Kidney glomerular epithelial cell (primary cell): ENCODE measurements around the gene C11orf71.
A peak's percentile ranks its signal among the peaks of the same experiment; 100 is the strongest.

Source experiments
- DNase-seq: peaks from one replicate; lab custom pipeline; 2025; lab: John Stamatoyannopoulos, UW

The C11orf71 gene, protein sequence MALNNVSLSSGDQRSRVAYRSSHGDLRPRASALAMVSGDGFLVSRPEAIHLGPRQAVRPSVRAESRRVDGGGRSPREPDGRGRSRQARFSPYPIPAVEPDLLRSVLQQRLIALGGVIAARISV

DNA sequence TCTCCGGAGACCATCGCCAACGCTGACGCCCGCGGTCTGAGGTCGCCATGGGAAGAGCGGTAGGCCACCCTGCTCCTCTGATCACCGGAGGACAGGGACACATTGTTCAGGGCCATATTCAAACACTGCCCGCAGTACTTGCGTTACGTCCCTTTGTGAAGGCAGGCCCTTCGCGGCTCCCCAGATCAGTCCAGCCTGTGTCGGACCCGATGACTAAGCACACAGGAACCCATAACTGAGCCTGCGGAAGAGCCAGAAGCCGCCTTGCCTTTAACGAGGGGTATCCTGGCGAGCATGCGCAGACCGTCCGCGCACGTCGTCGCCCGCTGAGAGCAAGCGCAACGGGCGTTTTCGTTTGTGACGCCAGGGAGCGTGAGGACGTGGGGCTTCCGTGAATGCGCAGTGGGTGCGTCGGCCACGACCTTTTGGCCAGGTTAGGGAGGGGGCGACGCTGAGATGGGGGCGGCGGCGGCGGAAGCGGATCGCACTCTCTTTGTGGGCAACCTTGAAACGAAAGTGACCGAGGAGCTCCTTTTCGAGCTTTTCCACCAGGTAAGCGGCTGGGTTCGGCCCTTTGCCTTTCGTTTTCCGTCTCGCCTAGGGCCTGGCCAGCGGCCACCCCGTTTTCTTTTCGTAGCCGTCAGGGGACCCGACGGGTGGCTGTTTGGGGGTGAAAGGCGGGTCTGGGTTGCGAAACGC, at the start of gene C11orf71, which contains the start of gene RBM7:
Gene C11orf71, minus strand, starts transcription at position 296 of the 699 bp plus-strand sequence. Its CDS starts 180 bp downstream, at position 116.
Gene RBM7, plus strand, starts transcription at position 451 of the 699 bp plus-strand sequence. Its CDS starts 6 bp downstream, at position 457.
- DNase-seq: peak; percentile 95

DNA sequence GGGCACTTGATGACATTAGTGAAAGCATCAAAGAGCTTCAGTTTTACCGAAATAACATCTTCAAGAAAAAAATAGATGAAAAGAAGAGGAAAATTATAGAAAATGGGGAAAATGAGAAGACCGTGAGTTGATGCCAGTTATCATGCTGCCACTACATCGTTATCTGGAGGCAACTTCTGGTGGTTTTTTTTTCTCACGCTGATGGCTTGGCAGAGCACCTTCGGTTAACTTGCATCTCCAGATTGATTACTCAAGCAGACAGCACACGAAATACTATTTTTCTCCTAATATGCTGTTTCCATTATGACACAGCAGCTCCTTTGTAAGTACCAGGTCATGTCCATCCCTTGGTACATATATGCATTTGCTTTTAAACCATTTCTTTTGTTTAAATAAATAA, 49.5 kb upstream of the C11orf71 start:
- no peak for DNase-seq

DNA sequence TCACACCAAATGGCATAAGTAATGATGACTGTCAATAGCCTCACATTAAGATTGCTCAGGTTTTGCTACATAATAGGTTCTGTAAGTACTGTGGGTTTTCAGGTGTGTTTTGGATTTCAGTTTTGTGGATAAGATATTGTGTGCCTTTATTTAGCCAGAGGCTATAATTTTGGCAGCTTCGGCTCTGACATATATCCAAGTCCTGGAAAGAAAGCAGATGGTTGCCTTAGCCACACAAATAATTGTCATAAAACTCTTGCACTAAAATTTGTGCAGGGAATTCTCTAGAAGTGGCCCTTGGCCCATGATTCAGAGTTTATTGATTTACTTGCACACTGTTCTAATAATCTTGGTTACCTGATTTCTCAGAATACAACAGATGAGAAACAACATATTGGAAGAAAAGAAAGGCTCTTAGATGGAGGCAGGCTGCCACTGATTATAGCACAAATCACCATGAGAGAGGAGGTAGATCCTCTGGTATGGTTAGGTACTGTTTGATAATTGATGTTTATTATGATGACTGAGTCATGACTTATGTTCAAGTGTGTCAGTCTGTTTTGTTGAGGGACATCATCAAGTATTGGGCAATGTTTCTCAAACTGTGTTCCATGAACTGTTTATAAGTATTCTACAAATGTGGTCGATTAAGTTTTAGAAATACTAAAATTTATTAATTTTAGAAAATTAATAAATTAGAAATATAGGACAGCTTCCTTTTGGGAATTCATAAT, 48.6 kb upstream of the C11orf71 start:
- no peak for DNase-seq

DNA sequence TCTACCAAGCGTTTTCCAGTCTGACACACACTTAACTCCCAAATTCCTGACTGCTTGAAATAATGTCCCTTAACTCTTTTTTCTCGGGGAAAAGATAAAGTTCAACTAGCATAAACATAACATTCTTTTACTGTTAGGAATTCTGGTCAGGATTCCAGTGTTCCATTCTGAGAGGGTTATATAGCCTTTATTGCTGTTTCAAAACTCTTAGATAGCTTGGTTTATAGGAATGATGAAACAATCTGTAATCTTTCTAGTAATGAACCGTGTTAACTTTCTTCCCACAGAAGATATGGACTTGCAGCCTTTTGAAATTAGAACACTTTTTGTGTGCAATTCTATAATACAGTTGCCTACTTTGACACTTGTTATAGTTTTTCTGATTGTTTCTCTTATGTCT, 47.6 kb upstream of the C11orf71 start:
- DNase-seq: no peak

DNA sequence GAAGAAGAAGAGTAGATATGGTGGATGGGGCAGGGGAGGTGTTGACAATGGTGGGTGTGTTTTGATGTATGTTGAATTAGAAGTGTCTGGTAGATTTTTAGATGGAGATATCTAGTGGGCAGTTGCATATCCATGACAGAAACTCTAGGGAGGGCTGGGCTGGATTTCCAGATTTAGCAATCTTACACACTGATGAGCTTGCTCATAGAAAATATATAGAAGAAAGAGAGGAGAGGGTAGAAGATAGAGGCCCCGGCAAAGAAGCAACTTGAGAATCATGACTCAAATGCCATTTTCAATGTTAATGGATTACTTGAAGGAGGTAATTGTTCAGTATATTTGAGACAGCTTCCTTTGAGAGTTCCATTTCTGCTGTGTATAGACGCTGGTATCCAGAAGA, 47.1 kb upstream of the C11orf71 start:
- no peak for DNase-seq

DNA sequence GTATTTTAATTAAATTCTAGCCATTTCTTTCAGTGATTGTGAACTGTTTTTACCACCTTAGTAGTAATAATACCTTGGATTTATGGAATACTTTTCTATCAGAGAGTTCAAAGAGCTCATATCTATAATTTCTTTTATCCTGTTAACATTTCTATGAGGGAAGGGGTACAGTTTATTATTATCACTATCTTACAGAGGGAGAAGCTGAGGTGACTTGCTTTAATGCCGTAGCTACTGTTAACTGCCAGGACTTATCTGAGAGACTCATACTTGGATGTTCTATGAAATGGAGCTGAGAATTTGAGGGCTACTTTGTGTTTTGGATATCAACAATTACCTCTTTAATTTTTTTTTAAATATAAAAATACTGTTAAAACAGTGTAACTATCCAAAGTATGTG, 42.2 kb upstream of the C11orf71 start:
- DNase-seq: no peak

DNA sequence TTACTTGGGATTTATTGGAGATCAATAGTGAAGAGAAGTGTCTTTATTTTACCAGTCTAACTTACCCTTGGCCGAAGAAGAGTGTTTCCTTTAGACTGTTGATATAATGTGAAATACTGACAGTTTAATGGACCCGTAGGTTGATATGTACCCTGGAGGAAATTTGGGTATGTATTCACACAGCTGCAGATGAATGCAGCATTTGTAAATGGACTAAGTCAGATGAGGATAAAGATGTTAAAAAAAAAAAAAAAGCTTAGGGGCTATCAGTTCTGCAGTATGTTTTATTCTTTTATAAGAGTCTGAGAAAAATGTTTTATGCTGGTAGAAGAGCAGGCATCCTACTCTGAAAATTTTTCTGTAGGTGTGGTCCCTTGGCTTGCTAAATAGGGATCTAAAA, 41.6 kb upstream of the C11orf71 start:
- DNase-seq: no peak

DNA sequence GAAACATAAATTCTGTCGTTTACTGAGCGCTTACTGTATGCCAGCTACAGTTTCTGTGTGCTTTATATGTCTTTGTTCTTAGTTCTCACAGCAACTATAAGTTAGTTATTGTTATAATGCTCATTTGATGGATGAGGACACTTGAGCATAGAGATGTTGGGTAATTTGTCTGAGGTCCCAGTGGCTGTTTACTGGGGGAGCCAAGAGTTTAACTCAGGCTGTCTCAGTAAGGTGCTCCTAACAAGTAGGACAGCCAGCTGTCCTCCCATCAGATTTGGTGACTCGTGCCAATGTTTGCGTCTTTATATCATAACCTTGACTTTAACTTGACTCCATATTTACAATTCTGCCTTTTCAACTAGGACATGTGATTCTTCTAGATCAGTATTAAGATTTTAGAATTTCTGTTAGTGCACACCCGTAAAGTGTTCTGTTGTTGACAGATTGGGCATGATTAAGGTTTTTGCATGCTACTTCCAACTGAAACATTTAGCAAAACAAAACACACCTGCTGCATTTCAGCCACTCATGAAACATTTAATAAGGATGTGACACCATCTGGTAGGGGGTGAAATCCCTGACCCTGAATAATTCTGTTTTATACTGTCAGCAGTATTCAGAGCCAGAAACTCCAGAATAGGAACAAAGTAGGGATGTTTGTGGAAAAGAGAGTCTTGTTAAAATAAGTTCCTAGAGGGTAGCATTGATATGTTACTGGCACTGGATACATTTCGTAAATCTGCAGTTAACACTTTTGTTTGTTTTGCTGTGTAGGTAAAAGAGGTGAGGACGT, 40.9 kb upstream of the C11orf71 start:
- no peak for DNase-seq

DNA sequence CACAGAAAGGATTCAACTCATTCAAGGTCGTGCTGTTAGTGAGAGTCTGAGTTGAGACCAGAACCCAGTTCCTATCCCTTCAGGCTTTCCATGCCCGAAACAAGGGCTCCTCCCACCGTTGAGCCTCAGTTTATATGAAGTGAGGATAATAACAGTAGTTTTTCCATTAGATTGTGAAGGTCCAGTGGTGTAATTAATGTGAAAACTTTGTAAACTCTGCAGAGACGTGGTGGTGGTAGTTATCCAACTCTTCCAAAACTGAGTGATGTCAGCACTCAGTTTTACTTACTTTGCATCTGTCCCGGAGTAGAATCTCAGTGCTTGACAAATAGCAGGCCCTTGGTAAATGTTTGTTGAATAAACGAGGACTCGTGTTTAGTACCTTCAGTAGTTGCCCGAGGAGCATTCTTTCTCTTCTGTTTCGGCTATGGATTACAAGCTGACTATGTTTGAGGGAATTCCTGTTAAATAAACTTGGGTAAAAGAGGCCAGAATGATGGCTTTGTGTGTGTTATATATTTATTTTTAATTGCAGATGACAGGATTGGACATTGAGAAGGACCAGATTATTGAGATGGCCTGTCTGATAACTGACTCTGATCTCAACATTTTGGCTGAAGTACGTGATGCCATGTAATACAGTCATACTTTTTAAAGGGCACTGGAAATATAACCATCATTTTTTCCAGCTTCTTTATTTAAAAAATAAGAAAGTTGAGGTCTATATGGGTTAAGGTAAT, 40.0 kb upstream of the C11orf71 start:
- peak; percentile 44 for DNase-seq

DNA sequence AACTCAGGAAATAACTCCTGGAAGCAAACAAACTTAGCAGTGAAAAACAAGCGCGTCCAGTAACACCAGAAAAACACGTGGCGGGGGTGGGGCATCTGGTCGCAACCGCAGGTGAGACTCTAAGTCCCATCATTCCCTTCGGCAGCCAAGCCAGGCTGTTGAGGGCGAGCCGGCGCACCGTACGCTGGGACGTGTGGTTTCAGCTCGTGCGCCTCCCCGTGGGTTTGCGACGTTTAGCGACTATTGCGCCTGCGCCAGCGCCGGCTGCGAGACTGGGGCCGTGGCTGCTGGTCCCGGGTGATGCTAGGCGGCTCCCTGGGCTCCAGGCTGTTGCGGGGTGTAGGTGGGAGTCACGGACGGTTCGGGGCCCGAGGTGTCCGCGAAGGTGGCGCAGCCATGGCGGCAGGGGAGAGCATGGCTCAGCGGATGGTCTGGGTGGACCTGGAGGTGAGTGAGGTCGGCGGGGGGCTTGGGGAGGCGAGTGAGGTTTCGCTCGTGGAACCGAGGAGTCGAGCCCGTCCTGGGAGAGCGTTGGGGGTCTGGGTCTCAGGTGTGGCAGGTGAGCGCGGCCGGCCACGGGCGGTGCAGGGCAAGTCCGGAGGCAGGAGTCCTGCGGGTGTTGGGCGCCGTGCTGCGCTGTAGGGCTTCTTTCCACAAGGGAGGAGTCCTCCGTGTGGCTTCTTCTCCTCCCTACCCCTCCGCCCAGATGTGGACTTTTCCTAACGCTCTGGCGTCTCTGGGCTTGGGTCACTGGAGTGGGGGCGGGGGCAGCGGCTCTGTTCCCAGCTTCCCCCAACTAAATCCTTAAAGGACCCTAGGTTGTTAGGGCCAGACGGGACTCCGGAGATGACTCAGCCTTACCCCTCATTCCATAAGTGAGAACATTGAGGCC, 39.2 kb upstream of the C11orf71 start, which contains the start of gene REXO2:
Gene REXO2, plus strand, starts transcription at position 239 of the 892 bp plus-strand sequence. Its CDS starts 62 bp downstream, at position 301.
- DNase-seq: peak; percentile 96

DNA sequence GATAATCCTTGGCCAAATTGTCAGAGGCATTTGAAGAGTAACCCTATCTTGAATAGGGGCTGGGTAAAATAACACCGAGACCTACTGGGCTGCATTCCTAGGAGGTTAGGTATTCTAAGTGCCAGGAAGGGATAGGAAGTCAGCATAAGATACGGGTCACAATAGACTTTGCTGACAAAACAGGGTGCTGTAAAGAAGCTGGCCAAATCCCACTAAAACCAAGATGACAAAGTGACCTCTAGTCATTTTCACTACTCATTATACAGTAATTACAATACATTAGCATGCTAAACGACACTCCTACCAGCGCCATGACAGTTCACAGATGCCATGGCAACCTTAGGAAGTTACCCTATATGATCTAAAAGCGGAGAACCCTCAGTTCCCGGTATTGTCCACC, 38.0 kb upstream of the C11orf71 start:
- peak; percentile 46 for DNase-seq

DNA sequence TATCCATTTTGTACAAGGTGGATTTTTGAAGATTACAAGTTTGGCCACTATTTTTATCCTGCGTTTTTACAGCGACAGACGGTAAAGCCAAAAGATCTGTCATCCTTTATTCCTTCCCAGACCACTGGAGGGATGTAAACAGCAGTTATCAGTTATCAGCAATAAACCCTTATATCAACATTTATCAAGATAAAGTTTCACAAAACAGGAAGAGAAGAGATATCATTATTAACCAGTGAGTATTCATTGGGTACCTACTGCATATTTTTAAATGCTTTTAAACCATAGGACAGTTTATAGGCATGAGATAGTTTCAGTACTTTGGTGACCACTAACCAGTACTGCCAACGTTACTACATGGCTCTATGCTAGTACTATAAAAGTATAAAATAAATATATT, 33.1 kb upstream of the C11orf71 start:
- DNase-seq: no peak

DNA sequence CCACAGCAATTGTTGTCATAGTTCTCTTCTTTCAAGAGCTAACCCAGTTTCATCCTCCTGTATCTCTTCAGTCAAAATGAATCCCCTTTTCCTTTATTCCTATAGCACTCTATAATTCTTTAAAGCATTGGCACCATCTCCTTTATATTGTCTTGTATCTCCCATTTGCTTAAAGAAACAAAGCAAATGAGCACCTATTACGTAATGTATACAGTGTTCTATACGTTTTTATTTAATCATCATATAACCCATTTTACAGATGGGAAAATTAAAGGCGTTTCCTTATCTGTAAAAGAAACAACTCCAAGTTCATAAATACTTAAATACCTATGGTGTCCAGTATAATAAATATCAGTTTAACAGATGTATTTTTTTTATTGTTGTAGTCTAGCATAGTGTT, 32.6 kb upstream of the C11orf71 start:
- no peak for DNase-seq

DNA sequence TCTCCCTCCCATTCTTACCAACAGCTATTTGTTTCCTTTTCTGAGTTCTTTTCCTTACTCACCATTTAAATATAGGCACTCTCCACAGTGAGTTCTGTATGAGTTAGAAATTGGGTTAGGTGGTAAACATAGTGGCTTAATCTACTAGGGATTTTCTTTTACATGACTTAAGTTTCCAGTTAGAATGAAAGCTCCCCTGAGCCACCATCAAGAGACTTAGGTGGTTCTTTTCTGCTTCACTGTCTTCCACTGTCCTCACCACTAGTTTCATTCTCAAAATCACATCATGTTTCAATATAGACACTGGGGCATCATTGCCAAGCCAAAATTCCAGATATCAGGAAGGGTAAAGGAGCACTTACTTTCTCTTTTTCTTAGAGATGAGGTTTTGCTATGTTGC, 30.0 kb upstream of the C11orf71 start:
- DNase-seq: no peak

DNA sequence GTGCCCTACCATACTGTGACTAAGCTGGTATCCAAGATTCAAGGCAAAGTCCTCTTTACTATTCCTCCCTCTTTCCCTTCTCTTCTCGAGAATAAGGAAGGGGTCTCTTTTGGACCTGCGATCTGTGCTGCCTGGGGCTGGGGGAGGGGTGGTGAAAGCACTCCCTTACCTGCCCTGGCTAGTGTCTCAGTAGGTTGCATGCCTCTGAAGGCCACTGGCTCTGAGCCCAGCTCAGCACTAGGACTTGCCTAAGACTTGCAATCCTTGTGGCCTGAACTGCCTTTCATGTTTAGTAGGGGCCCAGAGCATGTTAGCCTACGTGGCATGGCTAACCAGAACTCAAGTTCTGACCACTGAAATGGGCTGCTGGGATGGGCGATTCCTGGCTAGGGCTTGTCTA, 26.0 kb upstream of the C11orf71 start:
- no peak for DNase-seq

DNA sequence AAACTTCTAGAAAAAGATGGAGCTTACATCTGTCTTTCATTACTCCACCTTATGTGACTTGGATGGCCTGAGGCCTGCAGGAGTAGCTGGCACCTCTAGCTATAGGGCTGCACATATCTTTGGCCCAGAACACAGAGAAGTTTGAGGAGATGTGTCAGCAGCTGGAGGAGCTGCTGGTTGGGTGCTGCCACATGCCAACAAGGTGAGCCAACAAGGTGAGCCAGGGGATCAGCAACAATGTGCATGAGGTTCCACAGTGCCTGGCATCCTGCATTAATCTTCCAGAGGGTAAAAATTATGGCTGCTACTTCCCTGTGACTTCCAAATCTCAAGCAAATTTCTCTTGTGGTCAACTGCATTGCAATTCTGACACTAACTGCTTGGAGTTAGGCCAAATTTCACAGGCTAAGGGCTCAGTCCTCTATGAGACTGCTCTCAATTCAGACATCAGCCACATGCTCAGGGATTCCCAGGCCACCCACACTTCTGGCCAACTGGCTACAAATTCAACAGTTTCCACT, 16.2 kb upstream of the C11orf71 start:
- DNase-seq: no peak

DNA sequence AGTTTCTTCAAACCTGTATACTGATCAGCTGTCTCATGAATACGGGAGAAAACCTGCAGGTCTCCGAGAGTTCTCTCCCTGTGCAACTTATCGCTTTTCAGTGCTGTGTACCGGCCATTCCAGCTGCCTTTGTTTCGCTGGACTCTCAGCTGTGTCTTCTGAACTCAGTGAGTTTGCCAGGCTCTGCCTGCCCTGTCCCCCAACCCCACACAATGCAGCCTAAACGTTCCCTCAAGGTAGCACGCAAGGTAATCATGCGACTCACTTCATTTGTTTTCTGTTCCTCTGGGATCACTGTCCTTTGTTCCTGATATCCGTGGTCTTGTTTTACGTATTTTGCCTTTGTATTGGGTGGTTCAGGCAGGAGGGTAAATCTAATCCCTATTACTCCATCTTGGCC, 13.6 kb upstream of the C11orf71 start:
- DNase-seq: no peak

DNA sequence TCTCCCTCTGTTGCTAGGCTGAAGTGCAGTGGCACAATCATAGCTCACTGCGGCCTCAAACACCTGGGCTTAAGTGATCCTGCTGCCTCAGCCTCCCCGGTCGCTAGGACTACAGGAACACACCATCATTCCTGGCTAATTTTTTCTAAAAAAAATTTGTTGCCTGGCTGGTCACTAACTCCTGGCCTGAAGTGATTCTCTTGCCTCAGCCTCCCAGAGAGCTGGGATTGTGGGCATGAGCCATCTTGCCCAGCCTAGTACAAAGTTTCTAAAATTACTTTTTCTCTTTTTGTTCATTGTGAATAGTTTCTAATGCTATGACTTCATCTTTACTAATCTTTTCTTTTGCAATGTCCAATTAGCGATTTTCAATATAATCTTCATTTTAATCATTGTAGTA, 12.6 kb upstream of the C11orf71 start:
- DNase-seq: no peak

DNA sequence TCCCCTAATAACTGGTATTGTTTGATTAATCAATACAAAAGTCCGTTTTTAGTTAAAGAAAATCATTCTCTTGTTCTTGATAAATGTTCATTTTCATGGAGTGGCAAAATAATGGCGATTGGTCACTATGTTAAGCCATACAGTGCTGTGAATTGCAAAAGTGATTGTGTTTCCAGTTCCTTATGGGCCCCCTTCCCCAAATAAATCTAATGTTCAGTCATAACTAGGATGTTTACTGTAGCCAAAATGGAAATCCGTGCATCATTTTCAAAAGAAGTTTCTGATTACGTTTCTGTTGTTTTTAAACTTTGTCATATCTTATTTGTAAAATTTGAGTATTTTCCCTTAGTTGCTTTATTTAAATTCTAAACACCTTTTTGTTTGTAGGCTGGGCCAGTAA, 1.0 kb upstream of the C11orf71 start:
- no peak for DNase-seq

DNA sequence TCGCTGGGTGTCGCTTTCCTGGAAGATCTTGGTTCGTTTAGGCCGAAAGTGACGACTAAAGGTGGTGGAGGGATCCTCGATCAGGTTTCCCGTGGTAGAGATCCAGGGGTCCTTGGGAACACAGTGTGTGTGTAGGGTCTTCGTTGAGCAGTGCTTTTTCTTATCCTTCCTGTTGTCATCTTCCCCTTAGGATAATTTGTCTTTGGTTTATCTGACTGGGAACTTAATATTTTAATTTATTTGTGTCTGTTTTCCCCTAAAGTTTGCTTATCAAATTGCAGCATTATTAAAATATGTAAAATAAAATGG, 558 bp upstream of the C11orf71 start:
- DNase-seq: peak; percentile 45
